Activated naive CD8-positive, alpha-beta T cell treated with anti-CD3 and anti-CD28 coated beads, Interleukin-2, amount 50 U/mL, for 16 hours (primary cell): Measurements from ENCODE around the gene ORMDL1.
A peak's percentile ranks its signal among the peaks of the same experiment; 100 is the strongest.

Source experiments
- DNase-seq: peaks from one replicate; pipeline ENCODE4 v3.0.0-alpha.2; 2020; ENCODE audit warnings: low read depth, low spot score

Gene ORMDL1, protein sequence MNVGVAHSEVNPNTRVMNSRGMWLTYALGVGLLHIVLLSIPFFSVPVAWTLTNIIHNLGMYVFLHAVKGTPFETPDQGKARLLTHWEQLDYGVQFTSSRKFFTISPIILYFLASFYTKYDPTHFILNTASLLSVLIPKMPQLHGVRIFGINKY

DNA sequence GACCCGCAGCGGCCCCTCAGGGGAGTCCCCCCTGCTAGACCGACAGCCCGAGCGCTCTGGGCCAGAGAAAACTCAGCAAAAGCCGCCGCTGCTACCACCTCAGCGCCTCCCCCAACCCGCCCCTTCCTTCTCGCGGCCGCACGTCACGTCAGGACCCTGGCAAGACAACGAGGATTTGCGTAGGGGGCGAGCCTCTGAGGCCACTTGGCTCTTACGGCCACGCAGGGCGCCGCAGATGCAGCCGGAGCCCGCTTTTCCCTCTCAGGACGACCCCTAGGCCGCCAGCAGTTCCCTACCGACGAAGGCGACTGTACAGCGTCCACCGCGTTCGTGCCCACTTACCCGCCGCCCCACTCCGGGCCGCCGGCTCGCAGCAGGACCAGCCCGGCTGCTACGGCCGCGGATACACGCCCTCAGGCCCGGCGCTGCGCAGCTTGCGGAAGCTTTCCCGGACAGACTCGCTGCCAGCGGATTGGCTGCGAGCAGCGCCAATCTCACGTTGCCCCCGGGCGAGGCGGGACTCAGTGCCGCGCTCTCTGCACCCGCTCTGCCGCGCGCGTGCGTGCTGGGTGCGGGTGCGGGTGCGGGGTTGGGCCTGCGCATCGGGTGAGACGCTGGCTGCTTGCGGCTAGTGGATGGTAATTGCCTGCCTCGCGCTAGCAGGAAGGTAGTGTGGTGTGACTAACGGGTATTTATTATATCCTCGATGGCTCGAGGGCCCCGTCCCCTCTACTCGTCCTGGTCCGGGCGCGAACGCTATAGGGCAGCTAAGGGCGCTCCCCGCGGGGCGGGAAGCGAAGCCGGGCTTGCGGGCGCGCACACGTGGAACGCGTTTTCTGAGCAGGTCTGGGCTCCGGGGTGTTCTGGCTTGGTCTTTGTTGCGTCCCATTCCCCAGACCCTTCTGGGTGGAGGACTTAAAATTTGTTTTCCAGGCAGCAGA lies at the start of gene ORMDL1, which contains the start of gene PMS1:
TSS of gene ORMDL1 (minus strand) at position 413 of the 941 bp plus-strand sequence. CDS start 1,744 bp downstream, outside the sequence.
TSS of gene PMS1 (plus strand) at position 524 of the 941 bp plus-strand sequence. CDS start 7,360 bp downstream, outside the sequence.
- DNase-seq: peak; percentile 87

GRCh38 chr2:189830510-189830909 lies 46.4 kb upstream of the ORMDL1 start:
- no peak for DNase-seq

- no peak for DNase-seq
Observed at GRCh38 chr2:189829102-189829833, 45.1 kb upstream of the ORMDL1 start.

DNA sequence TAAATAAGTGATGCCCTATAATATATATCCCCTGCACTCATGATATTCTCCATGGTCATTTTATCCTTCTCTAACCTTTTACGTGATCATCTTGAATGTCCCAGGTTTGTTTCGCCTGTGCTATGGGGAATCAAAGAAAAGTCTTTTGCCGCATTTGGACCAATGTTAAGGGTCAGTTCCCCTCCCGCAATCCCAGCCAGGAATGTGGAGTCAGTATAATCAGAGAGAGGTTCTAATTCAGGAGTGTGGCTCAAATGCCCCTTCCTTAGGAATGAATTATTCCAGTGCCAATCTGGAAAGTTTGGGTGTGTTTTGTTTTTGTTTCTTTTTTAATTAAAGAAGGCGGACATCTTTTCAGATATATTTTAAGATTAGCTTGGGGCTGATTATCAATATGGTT lies 41.9 kb upstream of the ORMDL1 start:
- DNase-seq: no peak

- no peak for DNase-seq
Observed at GRCh38 chr2:189824694-189825396, 40.7 kb upstream of the ORMDL1 start.

DNA sequence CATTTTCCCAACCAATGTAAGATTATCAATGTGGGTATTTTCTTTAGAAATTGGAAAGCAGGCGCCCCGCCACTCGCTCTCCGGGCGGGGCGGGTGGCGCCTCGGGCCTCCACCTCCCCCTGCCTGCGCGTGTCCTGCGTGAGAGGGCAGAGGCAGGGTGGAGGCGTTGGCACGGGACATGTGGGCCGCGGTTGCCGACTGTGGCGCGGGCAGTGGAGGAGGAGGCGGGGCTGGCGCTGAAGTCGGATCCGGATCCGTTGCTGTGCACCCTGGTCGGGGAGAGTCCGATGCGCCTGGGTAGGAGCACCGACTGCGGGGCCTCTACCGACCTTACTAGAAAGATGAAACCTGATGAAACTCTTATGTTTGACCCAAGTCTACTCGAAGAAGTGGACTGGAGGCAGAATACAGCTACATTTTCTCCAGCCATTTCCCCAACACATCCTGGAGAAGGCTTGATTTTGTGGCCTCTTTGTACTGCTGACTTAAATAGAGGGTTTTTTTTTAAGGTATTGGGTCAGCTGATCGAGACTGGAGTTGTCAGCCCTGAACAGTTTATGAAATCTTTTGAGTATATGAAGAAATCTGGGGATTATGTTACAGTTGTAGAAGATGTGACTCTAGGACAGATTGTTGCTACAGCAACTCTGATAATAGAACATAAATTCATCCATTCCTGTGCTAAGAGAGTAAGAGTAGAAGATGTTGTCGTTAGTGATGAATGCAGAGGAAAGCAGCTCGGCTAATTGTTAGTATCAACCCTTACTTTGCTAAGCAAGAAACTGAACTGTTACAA lies 38.0 kb upstream of the ORMDL1 start:
- no peak for DNase-seq

DNA sequence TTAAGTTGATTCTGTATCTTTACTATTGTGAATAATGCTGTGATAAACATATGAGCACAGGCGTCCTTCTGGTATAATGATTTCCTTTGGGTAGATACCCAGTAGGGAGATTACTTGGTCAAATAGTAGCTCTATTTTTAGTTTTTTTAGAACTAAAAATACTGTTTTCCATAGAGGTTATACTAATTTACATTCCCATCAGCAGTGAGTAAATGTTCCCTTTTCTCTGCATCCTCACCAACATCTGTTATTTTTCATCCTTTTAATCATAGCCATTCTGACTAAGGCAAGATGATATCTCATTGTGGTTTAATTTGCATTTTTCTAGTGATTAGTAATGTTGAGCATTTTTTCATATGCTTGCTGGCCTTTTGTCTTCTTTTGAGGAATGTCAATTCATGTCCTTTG lies 35.2 kb upstream of the ORMDL1 start:
- DNase-seq: no peak

GRCh38 chr2:189818249-189819038 lies 34.3 kb upstream of the ORMDL1 start:
- no peak for DNase-seq

GRCh38 chr2:189803431-189803830 lies 19.3 kb upstream of the ORMDL1 start:
- no peak for DNase-seq

GRCh38 chr2:189802396-189802912 lies 18.3 kb upstream of the ORMDL1 start:
- no peak for DNase-seq

DNA sequence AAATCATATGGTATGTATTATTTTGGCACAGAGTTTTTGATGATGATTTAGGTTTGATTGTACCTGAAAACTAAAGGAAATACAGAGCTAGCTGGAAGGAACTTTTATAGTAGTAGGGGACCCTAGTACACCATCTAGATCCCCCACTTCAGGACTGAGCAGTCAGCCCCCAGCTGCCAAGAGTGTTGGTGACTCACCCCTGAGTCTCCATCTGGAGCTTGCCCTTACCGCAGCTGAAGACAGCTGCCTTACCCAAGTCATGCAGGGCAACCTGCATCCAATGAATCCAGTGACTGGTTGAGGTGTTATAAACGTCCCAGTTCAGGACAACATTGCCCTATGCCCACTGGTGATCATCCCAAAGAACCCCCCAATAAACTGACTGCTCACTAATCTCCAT lies 15.4 kb upstream of the ORMDL1 start:
- DNase-seq: no peak

GRCh38 chr2:189799030-189799331 lies 14.8 kb upstream of the ORMDL1 start:
- no peak for DNase-seq

- no peak for DNase-seq
Observed at GRCh38 chr2:189798312-189799029, 14.3 kb upstream of the ORMDL1 start.

DNA sequence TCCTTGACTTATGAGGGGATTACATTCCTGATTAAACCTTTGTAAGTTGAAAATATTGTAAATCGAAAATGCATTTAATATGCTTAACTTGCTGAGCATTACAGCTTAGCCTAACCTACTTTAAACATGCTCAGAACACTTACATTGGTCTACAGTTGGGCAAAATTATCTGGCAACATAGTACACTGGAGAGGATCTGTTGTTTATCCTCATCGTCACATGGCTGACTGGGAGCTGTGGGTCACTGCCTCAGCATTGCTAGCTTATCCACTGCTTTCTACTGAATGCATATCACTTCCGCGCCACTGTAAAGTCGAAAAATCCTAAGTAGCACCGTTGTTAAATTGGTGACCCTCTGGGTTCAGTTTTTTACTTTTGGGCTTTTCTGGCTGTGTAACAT lies 13.8 kb upstream of the ORMDL1 start:
- no peak for DNase-seq

GRCh38 chr2:189794310-189794709 lies 10.2 kb upstream of the ORMDL1 start:
- DNase-seq: no peak

DNA sequence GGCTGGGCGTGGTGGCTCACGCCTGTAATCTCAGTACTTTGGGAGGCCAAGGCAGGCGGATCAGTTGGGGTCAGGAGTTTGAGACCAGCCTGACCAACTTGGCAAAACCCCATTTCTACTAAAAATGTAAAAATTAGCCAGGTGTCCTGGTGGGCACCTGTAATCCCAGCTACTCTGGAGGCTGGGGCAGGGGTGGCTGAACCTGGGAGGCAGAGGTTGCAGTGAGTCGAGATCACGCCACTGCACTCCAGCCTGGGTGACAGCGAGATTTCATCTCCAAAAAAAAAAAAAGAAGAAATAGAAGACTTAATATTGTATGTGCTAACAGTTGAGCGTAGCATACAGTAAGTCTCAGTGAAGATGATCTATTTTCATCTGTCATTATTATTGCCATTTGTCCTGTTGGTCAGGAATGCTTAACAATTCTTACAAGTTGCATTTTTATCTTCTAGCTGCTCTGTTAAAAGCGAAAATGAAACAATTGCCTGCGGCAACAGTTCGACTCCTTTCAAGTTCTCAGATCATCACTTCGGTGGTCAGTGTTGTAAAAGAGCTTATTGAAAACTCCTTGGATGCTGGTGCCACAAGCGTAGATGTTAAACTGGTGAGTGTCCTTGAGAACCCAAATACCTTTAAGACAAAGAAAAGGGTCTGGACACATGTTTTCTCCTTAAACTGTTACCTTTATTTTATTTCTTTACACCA lies 7.4 kb upstream of the ORMDL1 start:
- DNase-seq: no peak

- DNase-seq: no peak
Observed at GRCh38 chr2:189783451-189783926, 650 bp downstream of the ORMDL1 start.

GRCh38 chr2:189782221-189782671 lies 1.9 kb downstream of the ORMDL1 start:
- no peak for DNase-seq
